Measurements from ENCODE around the gene BHLHA15.

BHLHA15 gene

DNA sequence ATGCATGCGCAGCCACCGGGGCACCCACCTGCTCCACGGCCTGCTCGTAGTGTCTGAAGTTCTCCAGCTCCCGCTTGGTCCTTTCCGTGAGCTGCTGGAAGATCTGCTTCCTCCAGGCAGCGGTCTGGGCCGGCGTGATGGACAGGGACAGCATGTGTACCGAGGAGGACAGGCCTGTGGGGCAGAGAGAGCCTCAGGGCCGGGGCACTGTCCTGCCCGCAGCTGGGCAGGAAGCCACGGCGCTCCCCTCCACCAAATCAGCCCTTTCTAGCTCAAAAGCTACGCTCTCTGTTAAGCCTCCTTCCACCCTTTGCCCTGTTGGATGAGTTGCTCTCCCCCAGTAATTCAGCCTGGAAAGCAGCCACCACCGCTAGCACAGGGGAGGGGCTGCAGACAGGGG is 21.6 kb downstream of the BHLHA15 start:
- H3K27ac ChIP-seq (ENCODE audit: low read length) = no peak overlapping the region
- ATAC-seq (ENCODE audit: insufficient read depth, low read depth) (no peak), DNase-seq (no peak)
- H4K20me1 ChIP-seq (ENCODE audit: insufficient read depth, low read length) = no peaks in the 10 kb centered on the region
- no peak overlapping the region for H3K9ac ChIP-seq (ENCODE audit: low read depth, low read length)
- peaks cover 17% of the 10 kb centered on the region for H3K36me3 ChIP-seq (ENCODE audit: insufficient read depth, low read length)
- no peak for TF ChIP-seq EZH2 (IDR thresholded peaks at IDR 0.05; ENCODE audit: borderline replicate concordance, low read depth, low read length, severe bottlenecking)
- TF ChIP-seq, protein P1, sequence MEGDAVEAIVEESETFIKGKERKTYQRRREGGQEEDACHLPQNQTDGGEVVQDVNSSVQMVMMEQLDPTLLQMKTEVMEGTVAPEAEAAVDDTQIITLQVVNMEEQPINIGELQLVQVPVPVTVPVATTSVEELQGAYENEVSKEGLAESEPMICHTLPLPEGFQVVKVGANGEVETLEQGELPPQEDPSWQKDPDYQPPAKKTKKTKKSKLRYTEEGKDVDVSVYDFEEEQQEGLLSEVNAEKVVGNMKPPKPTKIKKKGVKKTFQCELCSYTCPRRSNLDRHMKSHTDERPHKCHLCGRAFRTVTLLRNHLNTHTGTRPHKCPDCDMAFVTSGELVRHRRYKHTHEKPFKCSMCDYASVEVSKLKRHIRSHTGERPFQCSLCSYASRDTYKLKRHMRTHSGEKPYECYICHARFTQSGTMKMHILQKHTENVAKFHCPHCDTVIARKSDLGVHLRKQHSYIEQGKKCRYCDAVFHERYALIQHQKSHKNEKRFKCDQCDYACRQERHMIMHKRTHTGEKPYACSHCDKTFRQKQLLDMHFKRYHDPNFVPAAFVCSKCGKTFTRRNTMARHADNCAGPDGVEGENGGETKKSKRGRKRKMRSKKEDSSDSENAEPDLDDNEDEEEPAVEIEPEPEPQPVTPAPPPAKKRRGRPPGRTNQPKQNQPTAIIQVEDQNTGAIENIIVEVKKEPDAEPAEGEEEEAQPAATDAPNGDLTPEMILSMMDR (IDR thresholded peaks at IDR 0.05; ENCODE audit: borderline replicate concordance, extremely low read depth, low read length, poor library complexity, severe bottlenecking) = no peak
- no peaks in the 10 kb centered on the region for H3K9me3 ChIP-seq (ENCODE audit: insufficient read depth, low read length, severe bottlenecking)
- H3K4me1 ChIP-seq (ENCODE audit: insufficient read depth, low read length) = no peaks in the 10 kb centered on the region
- no peak overlapping the region for H3K4me2 ChIP-seq (ENCODE audit: insufficient read depth, low read length)
- no peak overlapping the region for H3K4me3 ChIP-seq (ENCODE audit: low read depth in 1 of 2, low read length in 2 of 2)
- no peak overlapping the region for H2AFZ ChIP-seq (ENCODE audit: low read depth, low read length)
- no peaks in the 10 kb centered on the region for H3K27me3 ChIP-seq (ENCODE audit: insufficient read depth, low read length, poor library complexity)
- no peaks in the 10 kb centered on the region for H3K79me2 ChIP-seq (ENCODE audit: insufficient read depth, low read length)

DNA sequence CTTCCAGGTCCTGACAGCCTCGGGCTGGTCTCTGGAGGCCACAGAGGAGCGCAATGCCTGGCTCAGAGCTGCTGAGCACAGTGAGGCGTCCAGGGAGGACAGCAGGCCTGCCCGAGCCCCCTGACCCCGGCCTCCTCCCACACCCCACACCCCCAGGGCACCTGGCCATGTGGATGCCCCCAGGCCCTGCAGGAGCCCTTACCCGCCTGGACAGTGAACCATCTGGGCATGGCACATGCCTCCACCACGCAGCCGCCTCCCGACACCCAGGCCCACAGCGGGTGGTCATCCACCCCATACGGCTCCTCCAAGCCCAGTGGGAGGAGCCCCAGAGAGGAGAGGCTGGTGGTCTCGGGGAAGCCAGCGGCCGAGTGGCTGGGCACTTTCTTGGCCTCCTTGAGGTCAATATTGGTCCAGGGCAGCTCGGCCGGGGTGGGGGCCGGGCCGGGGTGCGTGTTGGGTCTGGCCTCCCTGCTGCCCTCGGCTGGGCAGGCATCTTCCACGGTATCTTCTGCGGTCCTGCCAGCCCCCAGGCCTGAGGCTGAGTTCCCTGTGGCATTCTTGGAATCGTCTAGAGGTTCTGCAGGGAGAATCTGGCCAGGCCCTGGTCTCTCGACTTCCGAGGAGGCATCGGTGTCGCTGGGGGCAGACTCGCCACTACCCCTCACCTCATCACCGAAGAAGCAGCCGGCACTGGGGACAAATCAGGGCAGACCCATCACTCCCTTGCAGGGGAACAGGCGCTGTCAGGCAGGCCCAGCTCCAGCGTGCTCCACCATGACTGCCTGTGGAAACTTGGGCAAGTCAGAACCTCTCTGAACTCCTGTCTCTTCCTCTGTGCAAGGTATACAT is 22.2 kb downstream of the BHLHA15 start:
- Histone ChIP-seq H3K4me3 (ENCODE audit: low read depth in 1 of 2, low read length in 2 of 2) (no peak overlapping the region), H3K4me1 (ENCODE audit: insufficient read depth, low read length) (no peaks in the 10 kb centered on the region), H3K4me2 (ENCODE audit: insufficient read depth, low read length) (no peak overlapping the region), H4K20me1 (ENCODE audit: insufficient read depth, low read length) (no peaks in the 10 kb centered on the region), H3K27ac (ENCODE audit: low read length) (no peak overlapping the region), H3K36me3 (ENCODE audit: insufficient read depth, low read length) (peaks cover 16% of the 10 kb centered on the region), H3K27me3 (ENCODE audit: insufficient read depth, low read length, poor library complexity) (no peaks in the 10 kb centered on the region), H3K79me2 (ENCODE audit: insufficient read depth, low read length) (no peaks in the 10 kb centered on the region), H2AFZ (ENCODE audit: low read depth, low read length) (no peak overlapping the region), H3K9me3 (ENCODE audit: insufficient read depth, low read length, severe bottlenecking) (no peaks in the 10 kb centered on the region), H3K9ac (ENCODE audit: low read depth, low read length) (no peak overlapping the region)
- no peak for TF ChIP-seq EZH2 (IDR thresholded peaks at IDR 0.05; ENCODE audit: borderline replicate concordance, low read depth, low read length, severe bottlenecking)
- TF ChIP-seq, protein P1 (IDR thresholded peaks at IDR 0.05; ENCODE audit: borderline replicate concordance, extremely low read depth, low read length, poor library complexity, severe bottlenecking) = no peak
- no peak for DNase-seq
- ATAC-seq (ENCODE audit: insufficient read depth, low read depth) = no peak

DNA sequence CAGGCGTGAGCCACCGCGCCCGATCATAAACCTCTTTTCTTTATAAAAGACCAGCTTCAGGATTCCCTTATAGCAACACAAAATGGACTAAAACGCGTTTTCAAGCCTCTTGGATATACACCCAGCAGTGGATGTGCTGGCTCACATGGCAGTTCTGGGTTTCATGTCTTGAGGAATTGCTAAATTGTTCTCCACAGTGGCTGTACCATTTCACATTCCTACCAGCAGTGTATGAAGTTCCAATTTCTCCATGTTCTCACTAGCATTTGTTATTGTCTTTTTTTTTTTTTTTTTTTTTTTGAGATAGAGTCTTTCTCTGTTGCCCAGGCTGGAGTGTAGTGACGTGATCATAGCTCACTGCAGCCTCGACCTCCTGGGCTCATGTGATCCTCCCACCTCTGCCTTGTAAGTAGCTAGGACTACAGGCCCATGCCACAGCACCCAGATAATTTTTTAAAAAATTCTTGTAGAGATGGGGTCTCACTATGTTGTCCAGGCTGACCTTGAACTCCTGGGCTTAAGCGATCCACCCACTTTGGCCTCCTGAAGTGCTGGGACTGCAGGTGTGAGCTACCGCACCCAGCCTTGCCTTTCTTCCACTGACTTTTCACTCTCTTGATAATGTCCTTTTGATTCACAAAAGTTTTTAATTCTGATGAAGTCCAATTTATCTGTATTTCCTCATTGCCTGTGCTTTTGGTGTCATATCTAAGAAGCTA is 23.3 kb downstream of the BHLHA15 start:
- no peak overlapping the region for H3K4me2 ChIP-seq (ENCODE audit: insufficient read depth, low read length)
- H3K36me3 ChIP-seq (ENCODE audit: insufficient read depth, low read length) = peaks cover 17% of the 10 kb centered on the region
- no peaks in the 10 kb centered on the region for H4K20me1 ChIP-seq (ENCODE audit: insufficient read depth, low read length)
- H2AFZ ChIP-seq (ENCODE audit: low read depth, low read length) = no peak overlapping the region
- DNase-seq (no peak), ATAC-seq (ENCODE audit: insufficient read depth, low read depth) (no peak)
- H3K4me3 ChIP-seq (ENCODE audit: low read depth in 1 of 2, low read length in 2 of 2) = no peak overlapping the region
- no peaks in the 10 kb centered on the region for H3K79me2 ChIP-seq (ENCODE audit: insufficient read depth, low read length)
- no peak overlapping the region for H3K27ac ChIP-seq (ENCODE audit: low read length)
- H3K27me3 ChIP-seq (ENCODE audit: insufficient read depth, low read length, poor library complexity) = no peaks in the 10 kb centered on the region
- H3K9me3 ChIP-seq (ENCODE audit: insufficient read depth, low read length, severe bottlenecking) = no peaks in the 10 kb centered on the region
- TF ChIP-seq, protein P1 (IDR thresholded peaks at IDR 0.05; ENCODE audit: borderline replicate concordance, extremely low read depth, low read length, poor library complexity, severe bottlenecking) = no peak
- TF ChIP-seq EZH2 (IDR thresholded peaks at IDR 0.05; ENCODE audit: borderline replicate concordance, low read depth, low read length, severe bottlenecking) = no peak
- no peaks in the 10 kb centered on the region for H3K4me1 ChIP-seq (ENCODE audit: insufficient read depth, low read length)
- no peak overlapping the region for H3K9ac ChIP-seq (ENCODE audit: low read depth, low read length)
